ENCODE measurements around the gene CAPZA2. TPM values are rescaled to one million over a fixed set of nuclear protein-coding genes. Genes with fewer than 3 reads are reported as not detected.
"Not testable (repeated sequence)": the region's sequence is repeated elsewhere in the genome, so short reads cannot be mapped to it uniquely, and the experiment has no call there.

CAPZA2 gene
- total and polyA plus RNA-seq, 4 donors = 157 to 214 (median 188) TPM

- Histone ChIP-seq H3K4me1 (ENCODE audit: control insufficient read depth, insufficient read depth, low read length) (no peaks in the 10 kb centered on the region), H3K27ac (ENCODE audit: low read depth, low read length) (no peak overlapping the region), H3K27me3 (ENCODE audit: control insufficient read depth, insufficient read depth, low read length) (no peaks in the 10 kb centered on the region), H3K4me3 (ENCODE audit: low read depth, low read length) (no peak overlapping the region), H3K36me3 (ENCODE audit: control insufficient read depth, insufficient read depth, low read length) (no peaks in the 10 kb centered on the region), H3K9me3 (ENCODE audit: control insufficient read depth, insufficient read depth, low read length) (no peaks in the 10 kb centered on the region)
- no peak for DNase-seq (ENCODE audit: low read depth in 4 of 6, low spot score in 6 of 6)
- 57% methylated on average over 1 of the region's 3 CpGs for WGBS (ENCODE audit: insufficient coverage)
These were observed 66.6 kb downstream of the CAPZA2 start for GRCh38 chr7:116929021-116929420.

- H3K36me3 ChIP-seq (ENCODE audit: control insufficient read depth, insufficient read depth, low read length) = no peaks in the 10 kb centered on the region
These were observed 67.8 kb downstream of the CAPZA2 start for GRCh38 chr7:116929914-116930913.

GRCh38 chr7:116932566-116932965 lies 70.2 kb downstream of the CAPZA2 start:
- H3K27ac ChIP-seq (ENCODE audit: low read depth, low read length) = no peak overlapping the region
- no peaks in the 10 kb centered on the region for H3K27me3 ChIP-seq (ENCODE audit: control insufficient read depth, insufficient read depth, low read length)
- 96% methylated on average over 7 of the region's 7 CpGs for WGBS (ENCODE audit: insufficient coverage)
- H3K36me3 ChIP-seq (ENCODE audit: control insufficient read depth, insufficient read depth, low read length) = no peaks in the 10 kb centered on the region
- no peak overlapping the region for H3K4me3 ChIP-seq (ENCODE audit: low read depth, low read length)
- H3K9me3 ChIP-seq (ENCODE audit: control insufficient read depth, insufficient read depth, low read length) = no peaks in the 10 kb centered on the region
- no peak for DNase-seq (ENCODE audit: low read depth in 4 of 6, low spot score in 6 of 6)
- H3K4me1 ChIP-seq (ENCODE audit: control insufficient read depth, insufficient read depth, low read length) = no peaks in the 10 kb centered on the region

More at GRCh38 chr7:116929914-116930913, 67.8 kb downstream of the CAPZA2 start:
- H3K4me1 ChIP-seq (ENCODE audit: control insufficient read depth, insufficient read depth, low read length) = no peaks in the 10 kb centered on the region
- peak overlapping the region; percentile 2 for H3K4me3 ChIP-seq (ENCODE audit: low read depth, low read length)
- DNase-seq (ENCODE audit: low read depth in 4 of 6, low spot score in 6 of 6) = peak; percentile 63 to 93 (median 70)
- H3K9me3 ChIP-seq (ENCODE audit: control insufficient read depth, insufficient read depth, low read length) = no peaks in the 10 kb centered on the region
- H3K27ac ChIP-seq (ENCODE audit: low read depth, low read length) = no peak overlapping the region
- no peaks in the 10 kb centered on the region for H3K27me3 ChIP-seq (ENCODE audit: control insufficient read depth, insufficient read depth, low read length)
- WGBS (ENCODE audit: insufficient coverage) = 43% methylated on average over 22 of the region's 25 CpGs

- no peaks in the 10 kb centered on the region for H3K27me3 ChIP-seq (ENCODE audit: control insufficient read depth, insufficient read depth, low read length)
- DNase-seq (ENCODE audit: low read depth in 4 of 6, low spot score in 6 of 6) = no peak
- no CpG with 5 or more reads among the region's 3 CpGs for WGBS (ENCODE audit: insufficient coverage)
These were observed 71.1 kb downstream of the CAPZA2 start for GRCh38 chr7:116933465-116933864.

GRCh38 chr7:116934580-116934979 lies 72.2 kb downstream of the CAPZA2 start:
- DNase-seq (ENCODE audit: low read depth in 4 of 6, low spot score in 6 of 6) = no peak
- no peak overlapping the region for H3K27ac ChIP-seq (ENCODE audit: low read depth, low read length)
- no peaks in the 10 kb centered on the region for H3K9me3 ChIP-seq (ENCODE audit: control insufficient read depth, insufficient read depth, low read length)
- H3K4me3 ChIP-seq (ENCODE audit: low read depth, low read length) = no peak overlapping the region
- 77% methylated on average over 1 of the region's 2 CpGs for WGBS (ENCODE audit: insufficient coverage)
- no peaks in the 10 kb centered on the region for H3K36me3 ChIP-seq (ENCODE audit: control insufficient read depth, insufficient read depth, low read length)
- H3K4me1 ChIP-seq (ENCODE audit: control insufficient read depth, insufficient read depth, low read length) = no peaks in the 10 kb centered on the region
- H3K27me3 ChIP-seq (ENCODE audit: control insufficient read depth, insufficient read depth, low read length) = no peaks in the 10 kb centered on the region

More at GRCh38 chr7:116933465-116933864, 71.1 kb downstream of the CAPZA2 start:
- Histone ChIP-seq H3K4me1 (ENCODE audit: control insufficient read depth, insufficient read depth, low read length) (no peaks in the 10 kb centered on the region), H3K36me3 (ENCODE audit: control insufficient read depth, insufficient read depth, low read length) (no peaks in the 10 kb centered on the region), H3K9me3 (ENCODE audit: control insufficient read depth, insufficient read depth, low read length) (no peaks in the 10 kb centered on the region), H3K4me3 (ENCODE audit: low read depth, low read length) (no peak overlapping the region), H3K27ac (ENCODE audit: low read depth, low read length) (no peak overlapping the region)

GRCh38 chr7:116936844-116937243 lies 74.5 kb downstream of the CAPZA2 start:
- H3K27me3 ChIP-seq (ENCODE audit: control insufficient read depth, insufficient read depth, low read length); H3K27ac ChIP-seq (ENCODE audit: low read depth, low read length); H3K4me3 ChIP-seq (ENCODE audit: low read depth, low read length); H3K4me1 ChIP-seq (ENCODE audit: control insufficient read depth, insufficient read depth, low read length); H3K36me3 ChIP-seq (ENCODE audit: control insufficient read depth, insufficient read depth, low read length); DNase-seq (ENCODE audit: low read depth in 4 of 6, low spot score in 6 of 6); H3K9me3 ChIP-seq (ENCODE audit: control insufficient read depth, insufficient read depth, low read length): not testable (repeated sequence)
- WGBS (ENCODE audit: insufficient coverage) = no CpG with 5 or more reads among the region's 4 CpGs

DNA sequence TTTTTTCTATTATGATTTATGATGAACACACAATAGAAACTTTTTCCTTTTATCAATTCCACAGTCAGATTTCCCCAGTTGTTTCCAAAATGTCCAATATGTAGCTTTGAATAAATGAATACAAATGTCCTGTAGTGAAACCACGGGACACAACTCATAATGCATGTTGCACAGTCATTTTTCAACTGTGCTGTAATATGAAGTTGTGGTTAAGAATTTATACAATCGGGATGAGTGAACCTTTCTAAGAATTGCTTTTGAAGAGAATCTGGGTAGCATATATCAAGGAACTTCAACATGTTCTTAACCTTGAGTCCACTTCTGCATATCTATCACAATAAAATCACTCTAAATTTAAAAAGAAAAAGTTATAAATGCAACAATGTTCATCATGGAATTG lies 76.3 kb downstream of the CAPZA2 start:
- Histone ChIP-seq H3K27me3 (ENCODE audit: control insufficient read depth, insufficient read depth, low read length) (no peaks in the 10 kb centered on the region), H3K4me1 (ENCODE audit: control insufficient read depth, insufficient read depth, low read length) (no peaks in the 10 kb centered on the region), H3K27ac (ENCODE audit: low read depth, low read length) (no peak overlapping the region), H3K4me3 (ENCODE audit: low read depth, low read length) (no peak overlapping the region), H3K9me3 (ENCODE audit: control insufficient read depth, insufficient read depth, low read length) (no peaks in the 10 kb centered on the region), H3K36me3 (ENCODE audit: control insufficient read depth, insufficient read depth, low read length) (no peaks in the 10 kb centered on the region)
- no peak for DNase-seq (ENCODE audit: low read depth in 4 of 6, low spot score in 6 of 6)
- WGBS (ENCODE audit: insufficient coverage) = no CpG with 5 or more reads among the region's 2 CpGs

GRCh38 chr7:116940689-116941370 lies 78.4 kb downstream of the CAPZA2 start:
- Histone ChIP-seq H3K4me1 (ENCODE audit: control insufficient read depth, insufficient read depth, low read length) (no peaks in the 10 kb centered on the region), H3K36me3 (ENCODE audit: control insufficient read depth, insufficient read depth, low read length) (no peaks in the 10 kb centered on the region), H3K9me3 (ENCODE audit: control insufficient read depth, insufficient read depth, low read length) (no peaks in the 10 kb centered on the region), H3K27me3 (ENCODE audit: control insufficient read depth, insufficient read depth, low read length) (no peaks in the 10 kb centered on the region), H3K27ac (ENCODE audit: low read depth, low read length) (no peak overlapping the region), H3K4me3 (ENCODE audit: low read depth, low read length) (no peak overlapping the region)
- 97% methylated on average over 4 of the region's 8 CpGs for WGBS (ENCODE audit: insufficient coverage)
- no peak for DNase-seq (ENCODE audit: low read depth in 4 of 6, low spot score in 6 of 6)

DNA sequence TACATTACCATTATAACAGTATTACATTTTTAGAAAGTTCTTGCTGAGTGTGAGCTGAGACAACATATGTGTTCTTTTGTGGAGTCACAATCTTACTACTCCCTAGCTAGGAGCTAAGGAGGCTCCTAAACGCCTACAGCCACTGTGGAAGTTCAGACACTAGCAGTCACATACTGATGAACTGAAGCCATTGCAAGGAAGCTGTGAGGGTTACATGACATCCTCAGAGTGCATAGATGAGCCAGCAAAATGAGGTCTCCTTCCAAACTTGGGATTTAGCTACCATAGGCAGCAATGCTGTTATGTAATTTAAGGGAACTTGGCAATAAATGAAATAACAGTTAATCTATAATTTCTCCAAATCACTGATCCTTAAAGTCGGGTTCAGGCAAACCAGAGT lies 80.1 kb downstream of the CAPZA2 start:
- Histone ChIP-seq H3K9me3 (ENCODE audit: control insufficient read depth, insufficient read depth, low read length) (no peaks in the 10 kb centered on the region), H3K36me3 (ENCODE audit: control insufficient read depth, insufficient read depth, low read length) (no peaks in the 10 kb centered on the region), H3K4me3 (ENCODE audit: low read depth, low read length) (no peak overlapping the region), H3K27ac (ENCODE audit: low read depth, low read length) (no peak overlapping the region), H3K4me1 (ENCODE audit: control insufficient read depth, insufficient read depth, low read length) (no peaks in the 10 kb centered on the region), H3K27me3 (ENCODE audit: control insufficient read depth, insufficient read depth, low read length) (no peaks in the 10 kb centered on the region)
- WGBS (ENCODE audit: insufficient coverage) = no CpG with 5 or more reads among the region's 2 CpGs
- no peak for DNase-seq (ENCODE audit: low read depth in 4 of 6, low spot score in 6 of 6)

Data from spinal cord (tissue), 10 donors.